Upper lobe of left lung (tissue), 6 donors: ENCODE results near the gene PLEKHB2. TPM values are rescaled to one million over a fixed set of nuclear protein-coding genes. Genes with fewer than 3 reads are reported as not detected.
"Not testable (repeated sequence)": the region's sequence is repeated elsewhere in the genome, so short reads cannot be mapped to it uniquely, and the experiment has no call there.

Experiments used
- ATAC-seq, 2 donors: fragments of 200-7000 bp; cut with Tn5 transposase; one replicate each; pipeline ENCODE4 v1.9.1; 2022; ENCODE audit warnings: mild to moderate bottlenecking in 2 of 2, moderate library complexity in 2 of 2; ENCODE audit not compliant: low FRiP score in 2 of 2
- DNase-seq, 2 donors: peaks; one replicate each; pipeline ENCODE4 v3.0.0-alpha.2; 2019 to 2020
- H3K27ac ChIP-seq, 4 donors: fragments of 200-600 bp; sonication (generic); one replicate each; pipeline ENCODE4 v1.5.1; 2016 to 2019
- H3K27me3 ChIP-seq, 4 donors: fragments of 200-600 bp; sonication (generic); one replicate each; pipeline ENCODE4 v1.5.1; 2017 to 2019
- H3K36me3 ChIP-seq, 4 donors: fragments of 200-600 bp; sonication (generic); one replicate each; pipeline ENCODE4 v1.5.1; 2016 to 2019
- H3K4me1 ChIP-seq, 4 donors: fragments of 200-600 bp; sonication (generic); one replicate each; pipeline ENCODE4 v1.5.1; 2018 to 2019
- H3K4me3 ChIP-seq, 4 donors: fragments of 200-600 bp; sonication (generic); one replicate each; pipeline ENCODE4 v1.5.1; 2017 to 2019; ENCODE audit warnings: mild to moderate bottlenecking in 2 of 4, moderate library complexity in 1 of 4
- H3K9me3 ChIP-seq, 4 donors: fragments of 200-600 bp; sonication (generic); one replicate each; pipeline ENCODE4 v1.5.1; 2018 to 2019
- CTCF ChIP-seq, 6 experiments: fragments of 450-650 bp in 4 of 6; fragments of 200-600 bp in 2 of 6; sonication (generic) in 2 of 6; IDR thresholded peaks; one replicate each; pipeline ENCODE4 v1.5.1; 2016 to 2019; ENCODE audit warnings: antibody characterized with exemption in 6 of 6
- EP300 ChIP-seq, 4 donors: sonication (generic); formaldehyde crosslinking; IDR thresholded peaks; one replicate each; pipeline ENCODE4 v1.5.1; 2017; ENCODE audit warnings: antibody characterized with exemption in 4 of 4, control low read depth in 2 of 4
- POLR2A ChIP-seq, 4 donors: fragments of 450-650 bp; IDR thresholded peaks; one replicate each; pipeline ENCODE4 v1.5.1; 2016 to 2017; ENCODE audit warnings: antibody characterized with exemption in 4 of 4, mild to moderate bottlenecking in 2 of 4
- POLR2AphosphoS5 ChIP-seq, 2 donors: sonication (generic); formaldehyde crosslinking; IDR thresholded peaks; one replicate each; pipeline ENCODE4 v1.5.1; 2017; ENCODE audit warnings: antibody characterized with exemption in 2 of 2
- WGBS, 2 donors: methylation state at CpG; one replicate each; pipeline ENCODE4 v1.1.5; 2017 to 2018; 5-methylcytosine and 5-hydroxymethylcytosine counted together
- total RNA-seq, 6 donors: library from RNA; depleted of rRNA in 4 of 6; stranded (reverse); fragments of >200 nt in 4 of 6; gene quantifications; one replicate each; pipeline versions ENCODE4 v1.1.0 to v1.2.1, GENCODE V29; 2016 to 2021
- donor health status: DM: no; HTN: no; CAD: no; lungs with moderate emphysema.
- donor health status: DM: no; HTN: yes; CAD: no; lungs with severe emphysema.

The PLEKHB2 gene
- total RNA-seq, 6 donors from 2014 or later: 63.9 to 167 (median 87.4) TPM

- Histone ChIP-seq H3K27me3 (no peaks in the 10 kb centered on the region), H3K4me3 (no peak overlapping the region), H3K27ac (no peak overlapping the region), H3K4me1 (peaks cover 3 to 12% (median 4%) of the 10 kb centered on the region in 4 donors), H3K36me3 (peaks cover 16 to 87% (median 53%) of the 10 kb centered on the region in 4 donors), H3K9me3 (no peaks in the 10 kb centered on the region)
- 84 to 86% methylated on average over 5 of the region's 5 CpGs for WGBS, 2 donors
- no peak for TF ChIP-seq CTCF (IDR thresholded peaks at IDR 0.05)
- TF ChIP-seq EP300 (IDR thresholded peaks at IDR 0.05): no peak
- no peak for TF ChIP-seq POLR2A (IDR thresholded peaks at IDR 0.05)
- TF ChIP-seq POLR2AphosphoS5 (IDR thresholded peaks at IDR 0.05): no peak
- ATAC-seq: no peak
- DNase-seq: no peak
Measured at GRCh38 chr2:131076707-131077106, 28.4 kb upstream of the PLEKHB2 start.

GRCh38 chr2:131077182-131077846 is 27.8 kb upstream of the PLEKHB2 start:
- Histone ChIP-seq H3K4me3 (no peak overlapping the region), H3K27ac (no peak overlapping the region), H3K36me3 (peaks cover 16 to 89% (median 54%) of the 10 kb centered on the region in 4 donors), H3K9me3 (no peaks in the 10 kb centered on the region), H3K4me1 (peaks cover 3 to 16% (median 4%) of the 10 kb centered on the region in 4 donors), H3K27me3 (no peaks in the 10 kb centered on the region)
- TF ChIP-seq CTCF (IDR thresholded peaks at IDR 0.05): no peak
- no peak for TF ChIP-seq POLR2AphosphoS5 (IDR thresholded peaks at IDR 0.05)
- no peak for TF ChIP-seq EP300 (IDR thresholded peaks at IDR 0.05)
- no peak for TF ChIP-seq POLR2A (IDR thresholded peaks at IDR 0.05)
- DNase-seq (no peak), ATAC-seq (no peak)
- WGBS, 2 donors: 86 to 90% methylated on average over 11 of the region's 11 CpGs

- no peak for DNase-seq
- peaks cover 16 to 85% (median 55%) of the 10 kb centered on the region in 4 donors for H3K36me3 ChIP-seq
- H3K27ac ChIP-seq: no peak overlapping the region
- TF ChIP-seq CTCF (IDR thresholded peaks at IDR 0.05): no peak
- TF ChIP-seq POLR2AphosphoS5 (IDR thresholded peaks at IDR 0.05): no peak
- no peak for TF ChIP-seq EP300 (IDR thresholded peaks at IDR 0.05)
- TF ChIP-seq POLR2A (IDR thresholded peaks at IDR 0.05): no peak
- no peak overlapping the region for H3K4me3 ChIP-seq
- no peaks in the 10 kb centered on the region for H3K27me3 ChIP-seq
- H3K9me3 ChIP-seq: no peaks in the 10 kb centered on the region
- ATAC-seq: no peak
- H3K4me1 ChIP-seq: peaks cover 3 to 16% (median 4%) of the 10 kb centered on the region in 4 donors
- WGBS, 2 donors: 88 to 94% methylated on average over 3 of the region's 3 CpGs
Measured at GRCh38 chr2:131077966-131078365, 27.2 kb upstream of the PLEKHB2 start.

- ATAC-seq, DNase-seq, H3K27me3 ChIP-seq, H3K9me3 ChIP-seq, H3K4me3 ChIP-seq, H3K27ac ChIP-seq: not testable (repeated sequence)
- Histone ChIP-seq H3K4me1 (peaks cover 0 to 11% (median 4%) of the 10 kb centered on the region in 4 donors), H3K36me3 (peaks cover 14 to 72% (median 50%) of the 10 kb centered on the region in 4 donors)
- WGBS, 2 donors: 87 to 90% methylated on average over 6 of the region's 6 CpGs
Measured at GRCh38 chr2:131079931-131080330, 25.2 kb upstream of the PLEKHB2 start.

DNA sequence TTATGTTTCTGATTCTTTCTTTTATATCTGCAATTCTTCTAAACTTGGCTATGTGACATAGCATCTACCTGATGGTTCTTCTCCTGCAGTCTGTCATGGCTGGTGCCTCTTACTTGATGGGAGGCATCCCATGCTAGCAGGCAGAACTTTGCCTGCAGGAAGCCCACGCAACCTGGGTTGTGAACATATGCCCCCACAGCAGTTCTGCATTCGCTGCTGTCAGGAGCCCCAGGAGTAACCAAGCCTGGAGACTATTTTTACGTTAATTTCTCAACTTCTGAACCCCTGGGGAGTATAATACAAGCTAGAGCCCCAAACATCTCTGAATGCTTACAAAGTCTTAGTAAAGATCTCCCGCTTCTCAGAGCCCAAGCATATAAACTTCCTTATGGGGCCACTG is 23.9 kb upstream of the PLEKHB2 start:
- TF ChIP-seq POLR2AphosphoS5 (IDR thresholded peaks at IDR 0.05) (no peak), CTCF (IDR thresholded peaks at IDR 0.05) (no peak)
- Histone ChIP-seq H3K9me3 (no peaks in the 10 kb centered on the region), H3K4me3 (no peak overlapping the region), H3K27me3 (no peaks in the 10 kb centered on the region), H3K4me1 (peaks cover 0 to 17% (median 14%) of the 10 kb centered on the region in 4 donors), H3K36me3 (peaks cover 14 to 67% (median 47%) of the 10 kb centered on the region in 4 donors), H3K27ac (no peak overlapping the region)
- WGBS, 2 donors: 97 to 98% methylated on average over 4 of the region's 4 CpGs
- DNase-seq (no peak), ATAC-seq (no peak)
